Measurements from ENCODE around the gene TECR. TPM values are rescaled to one million over a fixed set of nuclear protein-coding genes. Genes with fewer than 3 reads are reported as not detected.
"Not testable (repeated sequence)": the region's sequence is repeated elsewhere in the genome, so short reads cannot be mapped to it uniquely, and the experiment has no call there.

The TECR gene
- total RNA-seq, 2 experiments from 2014 or later, result 153 to 163 TPM

DNA sequence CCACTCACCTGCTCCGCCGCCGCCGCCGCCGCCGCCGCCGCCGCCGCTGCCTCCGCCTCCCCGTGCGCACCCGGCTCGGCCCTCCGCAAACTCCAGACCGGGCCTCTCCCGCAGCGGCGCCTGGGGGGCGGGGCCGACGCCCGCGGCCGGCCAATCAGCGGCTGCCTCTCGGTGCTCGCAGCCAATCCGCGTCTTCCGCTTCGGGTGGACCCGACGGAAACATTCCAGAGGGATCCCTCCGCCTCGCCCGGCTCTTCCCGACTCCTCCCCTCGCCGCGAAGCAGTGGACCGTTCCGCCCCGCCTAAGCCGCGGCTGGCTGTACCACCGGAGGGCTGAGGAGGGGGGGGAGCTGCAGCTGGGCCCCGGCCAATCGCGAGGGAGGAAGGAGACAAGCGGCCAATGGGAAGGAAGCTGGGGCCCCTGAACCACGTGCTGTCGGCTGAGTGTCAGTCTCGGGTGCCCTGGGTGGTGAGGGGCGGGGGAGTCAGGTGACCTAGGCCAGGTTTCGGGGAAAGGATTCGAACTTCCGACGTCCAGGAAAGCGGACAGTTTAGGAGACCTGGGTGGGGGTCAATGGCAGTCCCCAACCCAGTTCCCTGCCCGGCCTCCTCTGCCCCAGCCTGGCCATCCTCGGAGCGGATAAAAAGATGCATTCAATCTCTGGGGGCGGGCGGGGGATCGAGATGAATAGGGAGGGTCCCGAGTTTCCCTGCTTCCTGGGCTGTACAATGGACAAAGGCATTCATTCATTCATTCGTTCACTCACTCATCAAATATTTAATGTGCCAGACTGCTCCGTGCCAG is 33.2 kb upstream of the TECR start, which contains the start of gene GIPC1:
Gene GIPC1, minus strand, starts transcription at position 99 of the 805 bp plus-strand sequence. CDS start 13,151 bp downstream, outside the sequence.
- Mint-ChIP-seq H3K36me3 (ENCODE audit: low read depth) (peaks cover 11% of the 10 kb centered on the region), H3K4me1 (ENCODE audit: low read depth) (peaks cover 35% of the 10 kb centered on the region), H3K4me3 (peak within 1 kb of the TSS; percentile 80), H3K27me3 (ENCODE audit: low read depth) (peaks cover 2% of the 10 kb centered on the region), H3K27ac (peak within 1 kb of the TSS; percentile 78), H3K9me3 (ENCODE audit: insufficient read depth) (no peaks in the 10 kb centered on the region)
- CTCF ChIA-PET, result interaction anchor here (0.6 to 4.4 kb wide), 9 partner anchors 9 to 191 kb away, joined by 3 to 47 read pairs (median 3); no protein-coding TSS in a partner anchor
- POLR2A ChIA-PET, result interaction anchor here (0.5 to 2.1 kb wide), 5 partner anchors 11 to 90 kb away, joined by 4 to 13 read pairs (median 4); partner anchors contain the start of gene DNAJB1
- DNase-seq (peak; percentile 81), ATAC-seq (peak; percentile 91)

DNA sequence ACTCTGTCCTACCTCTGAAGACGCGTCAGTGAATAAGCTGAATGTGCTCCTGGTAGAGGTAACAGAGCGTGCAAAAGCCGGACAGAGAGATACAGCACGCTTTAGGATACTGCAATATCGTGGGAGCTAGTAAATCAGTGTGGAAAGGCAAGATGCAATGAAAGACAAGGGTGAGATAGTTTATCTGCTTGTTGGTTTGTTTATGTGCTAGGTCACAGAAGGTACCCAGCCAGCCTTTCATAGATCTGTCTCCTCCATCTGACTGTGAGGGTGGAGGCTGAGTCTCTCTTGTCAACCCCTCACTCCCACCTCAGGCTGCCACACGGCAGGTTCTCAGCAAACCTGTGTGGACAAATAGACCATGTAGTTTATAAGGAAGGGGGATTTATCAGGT is 32.6 kb upstream of the TECR start:
- Mint-ChIP-seq H3K27me3 (ENCODE audit: low read depth) (peaks cover 2% of the 10 kb centered on the region), H3K4me3 (peak overlapping the region; percentile 64), H3K4me1 (ENCODE audit: low read depth) (peaks cover 35% of the 10 kb centered on the region), H3K36me3 (ENCODE audit: low read depth) (peaks cover 7% of the 10 kb centered on the region), H3K27ac (peak overlapping the region; percentile 50), H3K9me3 (ENCODE audit: insufficient read depth) (no peaks in the 10 kb centered on the region)
- ATAC-seq (no peak), DNase-seq (no peak)
- CTCF ChIA-PET, result interaction anchor here (0.6 to 4.4 kb wide), 6 partner anchors 9 to 190 kb away, joined by 3 to 47 read pairs (median 4); no protein-coding TSS in a partner anchor
- POLR2A ChIA-PET, result interaction anchor here (0.8 to 2.1 kb wide), 4 partner anchors 10 to 91 kb away, joined by 4 to 13 read pairs (median 8); partner anchors contain the start of gene DNAJB1

DNA sequence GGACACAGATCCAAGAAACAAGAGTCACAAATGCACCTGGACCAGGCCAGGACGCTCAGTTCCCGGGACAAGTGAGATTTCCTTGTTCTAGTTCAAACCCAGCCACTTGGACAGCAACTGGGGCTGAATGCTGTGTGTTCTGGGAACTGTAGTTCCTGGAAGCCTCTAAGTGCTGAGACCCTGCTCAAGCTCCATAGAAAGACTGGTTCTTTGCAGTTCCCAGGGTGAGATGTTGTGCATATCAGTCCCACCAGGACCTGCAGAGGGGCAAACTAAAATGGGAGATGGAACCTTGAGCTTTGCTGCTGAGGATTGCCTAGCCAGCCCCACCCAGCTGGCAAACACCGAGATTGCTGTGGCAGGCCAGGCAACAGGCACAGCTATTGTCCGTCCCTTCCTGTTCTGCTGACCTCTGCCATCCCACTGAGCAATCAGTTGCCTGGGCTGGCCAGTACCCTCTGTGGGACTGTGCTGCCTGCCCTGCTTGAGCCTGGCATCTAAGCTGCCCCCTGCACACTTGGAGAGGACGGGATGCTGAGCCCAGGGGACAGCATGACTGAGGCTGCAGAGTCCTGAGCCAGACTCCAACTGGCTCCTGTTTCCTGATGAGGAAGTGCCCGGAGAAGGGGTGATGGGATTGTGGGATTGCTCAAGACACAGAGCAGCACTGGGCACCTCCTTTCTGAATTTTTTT is 32.0 kb upstream of the TECR start:
- peaks cover 7% of the 10 kb centered on the region for H3K36me3 Mint-ChIP-seq (ENCODE audit: low read depth)
- peak overlapping the region; percentile 64 for H3K4me3 Mint-ChIP-seq
- H3K4me1 Mint-ChIP-seq (ENCODE audit: low read depth), result peaks cover 35% of the 10 kb centered on the region
- no peak for DNase-seq
- no peaks in the 10 kb centered on the region for H3K9me3 Mint-ChIP-seq (ENCODE audit: insufficient read depth)
- H3K27me3 Mint-ChIP-seq (ENCODE audit: low read depth), result peaks cover 2% of the 10 kb centered on the region
- ChIA-PET CTCF (interaction anchor here (1.2 to 4.4 kb wide), 4 partner anchors 9 to 59 kb away, joined by 3 to 47 read pairs (median 16); no protein-coding TSS in a partner anchor), POLR2A (interaction anchor here (0.8 to 1.7 kb wide), 4 partner anchors 9 to 92 kb away, joined by 4 to 11 read pairs (median 4); partner anchors contain the start of gene DNAJB1)
- no peak for ATAC-seq
- H3K27ac Mint-ChIP-seq, result no peak overlapping the region

DNA sequence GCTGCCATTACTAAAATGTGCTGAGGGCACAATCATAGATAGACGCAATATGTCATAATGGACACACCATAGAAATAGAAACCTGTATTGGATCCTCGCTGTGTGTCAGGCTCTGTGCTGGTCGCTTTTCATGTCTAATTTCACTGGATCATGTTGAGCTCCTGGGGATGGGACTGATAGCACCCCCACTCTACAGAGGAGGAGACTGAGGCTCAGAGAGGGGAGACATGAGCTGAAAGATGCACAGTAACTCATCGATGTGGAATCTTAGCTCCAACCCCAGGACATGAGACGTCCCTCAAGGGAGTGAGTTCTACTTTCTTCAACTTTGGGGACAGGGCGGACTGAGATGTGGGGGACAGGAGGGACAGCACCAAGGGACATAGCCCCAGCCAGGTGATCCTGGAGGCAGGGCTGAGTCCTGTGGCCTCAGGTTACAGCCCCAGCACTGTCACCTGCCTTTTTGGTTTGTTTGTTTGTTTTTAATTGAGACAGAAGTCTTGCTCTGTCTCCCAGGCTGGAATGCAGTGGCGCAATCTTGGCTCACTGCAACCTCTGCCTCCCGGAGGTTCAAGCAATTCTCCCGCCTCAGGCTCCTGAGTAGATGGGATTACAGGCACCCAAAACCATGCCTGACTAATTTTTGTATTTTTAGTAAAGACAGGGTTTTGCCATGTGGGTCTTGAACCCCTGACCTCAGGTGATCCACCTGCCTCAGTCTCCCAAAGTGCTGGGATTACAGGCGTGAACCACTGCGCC is 26.9 kb upstream of the TECR start:
- Mint-ChIP-seq H3K4me3 (no peak overlapping the region), H3K27ac (no peak overlapping the region), H3K36me3 (ENCODE audit: low read depth) (no peaks in the 10 kb centered on the region), H3K4me1 (ENCODE audit: low read depth) (peaks cover 23% of the 10 kb centered on the region), H3K9me3 (ENCODE audit: insufficient read depth) (no peaks in the 10 kb centered on the region), H3K27me3 (ENCODE audit: low read depth) (peaks cover under 1% of the 10 kb centered on the region)
- ChIA-PET POLR2A (no interaction called here), CTCF (interaction anchor here (1.5 kb wide), 2 partner anchors 16 to 22 kb away, joined by 3 to 5 read pairs; partner anchors contain the start of gene DNAJB1)
- DNase-seq (no peak), ATAC-seq (no peak)

DNA sequence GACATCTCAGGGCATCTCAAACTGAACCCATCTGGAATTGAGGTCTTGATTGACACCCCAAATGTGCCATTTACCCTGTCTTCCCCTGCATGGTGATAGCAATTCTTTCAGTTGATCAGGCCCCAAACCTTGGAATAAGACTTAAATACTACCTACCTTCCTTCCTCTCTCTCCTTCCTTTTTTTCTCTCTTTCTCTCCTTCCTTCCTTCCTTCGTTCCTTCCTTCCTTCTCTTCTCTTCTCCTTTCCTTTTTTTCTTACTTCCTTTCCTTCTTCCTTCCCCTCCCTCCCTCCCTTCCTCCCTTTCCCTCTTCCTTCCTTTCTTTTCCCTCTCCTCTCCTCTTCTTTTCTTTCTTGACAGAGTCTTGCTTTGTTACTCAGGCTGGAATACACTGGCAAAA is 26.1 kb upstream of the TECR start:
- ChIA-PET CTCF (interaction anchor here (1.1 to 7.0 kb wide), 5 partner anchors 14 to 367 kb away, joined by 3 to 75 read pairs (median 7); partner anchors contain the start of genes ASF1B and DNAJB1), POLR2A (interaction anchor here (7.4 kb wide), 1 partner anchor 16 kb away, joined by 203 read pairs; the partner anchor contains the start of gene DNAJB1)
- DNase-seq, result no peak
- Mint-ChIP-seq H3K9me3 (ENCODE audit: insufficient read depth) (no peaks in the 10 kb centered on the region), H3K36me3 (ENCODE audit: low read depth) (no peaks in the 10 kb centered on the region), H3K27me3 (ENCODE audit: low read depth) (no peaks in the 10 kb centered on the region), H3K4me1 (ENCODE audit: low read depth) (peaks cover 30% of the 10 kb centered on the region), H3K4me3 (no peak overlapping the region), H3K27ac (no peak overlapping the region)
- ATAC-seq, result no peak

DNA sequence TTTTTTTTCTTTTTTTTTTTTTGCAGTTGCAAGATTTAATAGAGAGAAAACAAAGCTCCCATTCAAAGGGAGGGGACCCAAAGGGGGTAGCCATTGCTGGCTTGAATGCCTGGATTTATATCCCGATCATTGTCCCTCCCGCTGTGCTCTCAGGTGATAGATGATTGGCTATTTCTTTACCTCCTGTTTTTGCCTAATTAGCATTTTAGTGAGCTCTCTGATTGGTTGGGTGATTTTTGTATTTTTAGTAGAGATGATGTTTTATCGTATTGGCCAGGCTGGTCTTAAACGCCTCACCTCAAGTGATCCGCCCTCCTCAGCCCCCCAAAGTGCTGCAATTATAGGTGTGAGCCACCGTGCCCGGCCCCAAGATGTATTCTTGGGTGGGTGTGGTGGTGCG is 24.8 kb upstream of the TECR start:
- not testable (repeated sequence) for H3K4me3 Mint-ChIP-seq; H3K9me3 Mint-ChIP-seq (ENCODE audit: insufficient read depth); ATAC-seq; DNase-seq; H3K36me3 Mint-ChIP-seq (ENCODE audit: low read depth); H3K27me3 Mint-ChIP-seq (ENCODE audit: low read depth); H3K27ac Mint-ChIP-seq
- H3K4me1 Mint-ChIP-seq (ENCODE audit: low read depth), result peaks cover 34% of the 10 kb centered on the region
- ChIA-PET POLR2A (interaction anchor here (7.4 kb wide), 1 partner anchor 15 kb away, joined by 203 read pairs; the partner anchor contains the start of gene DNAJB1), CTCF (interaction anchor here (0.9 to 7.0 kb wide), 10 partner anchors 8 to 46 kb away, joined by 3 to 75 read pairs (median 6); partner anchors contain the start of genes DNAJB1 and GIPC1)

DNA sequence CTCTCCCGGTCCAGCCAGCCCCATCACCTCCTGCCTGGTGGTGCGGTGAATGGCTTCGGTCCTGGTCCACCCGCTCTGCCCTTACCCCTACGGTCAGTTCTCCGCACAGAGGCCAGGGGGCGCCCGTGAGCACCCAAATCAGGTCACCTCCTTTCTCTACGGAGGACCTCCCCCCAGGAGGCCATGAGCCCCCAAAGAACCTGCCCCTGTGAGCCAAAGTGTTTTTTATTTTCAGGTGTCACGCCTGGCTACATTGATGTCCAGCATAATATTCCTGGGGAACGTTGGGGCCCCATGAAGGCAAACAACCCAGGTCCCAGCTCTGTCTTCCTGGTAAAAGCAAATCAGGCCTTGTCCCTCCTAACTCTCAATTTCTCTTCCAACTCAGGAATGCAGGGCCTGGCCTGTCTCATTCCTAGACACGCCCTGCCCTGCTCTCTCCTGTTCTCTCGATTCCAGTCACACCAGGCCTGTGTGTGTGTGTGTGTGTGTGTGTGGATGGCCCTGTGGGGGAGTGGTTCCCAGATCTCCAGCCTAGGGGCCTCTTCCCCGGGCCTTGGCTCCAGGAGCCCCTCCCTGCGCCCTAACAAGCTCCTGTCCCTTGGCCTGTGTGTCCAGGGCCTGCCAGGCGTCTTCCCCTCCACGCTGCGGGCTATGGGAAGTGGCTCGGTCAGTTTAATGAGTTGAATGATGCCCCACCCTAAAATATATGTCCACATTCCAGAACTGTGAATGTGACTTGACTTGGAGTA is 23.7 kb upstream of the TECR start:
- peak overlapping the region; percentile 34 for H3K4me3 Mint-ChIP-seq
- CTCF ChIA-PET, result interaction anchor here (0.9 to 7.0 kb wide), 15 partner anchors 9 to 180 kb away, joined by 3 to 75 read pairs (median 6); partner anchors contain the start of genes DNAJB1 and GIPC1

DNA sequence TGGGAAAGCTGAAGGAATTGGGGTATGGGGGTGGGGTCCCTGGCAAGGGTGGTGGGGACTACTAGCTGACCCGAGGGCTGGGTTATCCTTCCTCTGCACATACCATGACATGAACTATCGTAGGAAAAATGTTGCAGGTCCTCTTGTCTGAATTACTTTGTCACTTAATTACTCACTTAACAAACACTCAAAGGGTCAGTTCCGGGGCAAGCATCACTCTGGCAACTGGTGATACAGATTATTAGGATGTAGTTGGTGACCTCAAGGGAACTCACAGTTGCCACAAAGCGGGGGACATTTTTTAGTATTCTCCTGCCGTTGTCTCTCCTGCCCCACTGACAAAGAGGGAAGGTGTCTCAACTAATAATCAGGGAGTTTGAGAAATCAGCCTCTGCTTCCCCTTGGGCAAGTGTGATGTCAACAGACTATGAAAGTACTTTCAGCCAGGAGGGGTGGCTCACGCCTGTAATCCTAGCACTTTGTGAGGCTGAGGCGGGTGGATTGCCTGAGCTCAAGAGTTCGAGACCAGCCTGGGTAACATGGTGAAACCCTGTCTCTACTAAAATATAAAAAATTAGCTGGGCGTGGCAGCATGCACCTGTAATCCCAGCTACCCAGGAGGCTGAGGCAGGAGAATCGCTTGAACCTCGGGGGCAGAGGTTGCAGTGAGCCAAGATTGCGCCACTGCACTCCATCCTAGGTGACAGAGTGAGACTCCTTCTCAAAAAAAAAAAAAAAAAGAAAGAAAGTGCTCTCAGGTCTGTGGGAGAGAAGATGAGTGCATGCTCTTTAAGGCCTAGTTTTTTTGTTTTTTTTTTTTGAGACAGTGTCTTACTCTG is 21.5 kb upstream of the TECR start:
- ChIA-PET POLR2A (interaction anchor here (1.1 to 7.4 kb wide), 3 partner anchors 11 to 22 kb away, joined by 8 to 203 read pairs (median 13); partner anchors contain the start of genes DNAJB1, GIPC1 and TECR), CTCF (interaction anchor here (1.3 to 7.0 kb wide), 14 partner anchors 10 to 291 kb away, joined by 3 to 75 read pairs (median 10); partner anchors contain the start of genes DNAJB1, GIPC1 and TECR)
- Mint-ChIP-seq H3K27me3 (ENCODE audit: low read depth) (no peaks in the 10 kb centered on the region), H3K4me3 (peak overlapping the region; percentile 28), H3K27ac (peak overlapping the region; percentile 94), H3K4me1 (ENCODE audit: low read depth) (peaks cover 45% of the 10 kb centered on the region), H3K9me3 (ENCODE audit: insufficient read depth) (no peaks in the 10 kb centered on the region), H3K36me3 (ENCODE audit: low read depth) (peaks cover under 1% of the 10 kb centered on the region)
- DNase-seq (no peak), ATAC-seq (no peak)

More for the DNA sequence above, 23.7 kb upstream of the TECR start:
- H3K27ac Mint-ChIP-seq, result peak overlapping the region; percentile 94
- H3K36me3 Mint-ChIP-seq (ENCODE audit: low read depth), result no peaks in the 10 kb centered on the region
- DNase-seq (peak; percentile 80), ATAC-seq (peak; percentile 46)
- H3K9me3 Mint-ChIP-seq (ENCODE audit: insufficient read depth), result no peaks in the 10 kb centered on the region
- no peaks in the 10 kb centered on the region for H3K27me3 Mint-ChIP-seq (ENCODE audit: low read depth)
- POLR2A ChIA-PET, result interaction anchor here (0.5 to 7.4 kb wide), 5 partner anchors 8 to 144 kb away, joined by 3 to 203 read pairs (median 5); partner anchors contain the start of genes DNAJB1, GIPC1 and TECR
- H3K4me1 Mint-ChIP-seq (ENCODE audit: low read depth), result peaks cover 40% of the 10 kb centered on the region

DNA sequence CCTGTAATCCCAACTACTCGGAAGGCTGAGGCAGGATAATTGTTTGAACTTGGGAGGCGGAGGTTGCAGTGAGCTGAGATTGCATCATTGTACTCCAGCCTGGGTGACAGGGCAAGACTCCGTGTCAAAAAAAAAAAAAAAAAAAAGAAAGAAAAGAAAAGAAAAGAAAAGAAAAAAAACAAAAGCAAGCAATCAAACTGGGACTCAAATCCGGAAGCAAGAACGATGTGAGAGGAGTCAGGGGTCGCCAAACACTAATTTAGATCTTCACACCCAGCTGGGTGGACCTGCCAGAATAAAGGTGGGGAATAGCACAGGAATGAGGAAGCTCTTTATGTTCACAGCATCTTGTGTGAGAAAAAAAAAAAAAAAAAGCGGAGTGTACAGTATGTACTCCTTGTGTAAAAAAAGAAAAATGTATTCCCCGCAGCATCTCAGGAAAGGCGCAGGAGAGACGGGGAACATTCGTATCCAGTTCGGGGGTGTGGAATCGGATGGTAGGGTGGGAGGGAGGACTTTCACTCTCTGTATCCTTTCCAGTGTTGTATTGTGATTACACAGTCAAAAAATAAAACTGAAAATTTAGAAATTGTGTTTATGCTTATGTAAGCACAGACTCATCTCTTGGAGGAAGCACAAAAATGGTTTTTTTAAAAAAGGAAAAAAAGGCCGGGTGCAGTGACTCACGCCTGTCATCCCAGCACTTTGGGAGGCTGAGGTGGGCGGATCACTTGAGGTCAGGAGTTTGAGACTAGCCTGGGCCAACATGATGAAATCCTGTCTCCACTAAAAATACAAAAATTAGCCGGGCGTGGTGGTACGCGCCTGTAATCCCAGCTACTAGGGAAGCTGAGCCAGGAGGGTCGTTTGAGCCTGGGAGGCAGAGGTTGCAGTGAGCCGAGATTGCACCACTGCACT is 18.8 kb upstream of the TECR start:
- peaks cover 57% of the 10 kb centered on the region for H3K4me1 Mint-ChIP-seq (ENCODE audit: low read depth)
- H3K4me3 Mint-ChIP-seq, result no peak overlapping the region
- ChIA-PET CTCF (interaction anchor here (1.6 to 3.3 kb wide), 2 partner anchors 30 to 40 kb away, joined by 5 to 13 read pairs; no protein-coding TSS in a partner anchor), POLR2A (interaction anchor here (0.8 to 7.4 kb wide), 3 partner anchors 9 to 126 kb away, joined by 3 to 203 read pairs (median 3); partner anchors contain the start of gene DNAJB1)
- peaks cover 25% of the 10 kb centered on the region for H3K36me3 Mint-ChIP-seq (ENCODE audit: low read depth)
- no peak overlapping the region for H3K27ac Mint-ChIP-seq
- H3K9me3 Mint-ChIP-seq (ENCODE audit: insufficient read depth), result no peaks in the 10 kb centered on the region
- ATAC-seq (no peak), DNase-seq (no peak)
- H3K27me3 Mint-ChIP-seq (ENCODE audit: low read depth), result no peaks in the 10 kb centered on the region
